CD4-positive, alpha-beta T cell (primary cell): Measurements from ENCODE around the gene DRG1. TPM values are rescaled to one million over a fixed set of nuclear protein-coding genes. Genes with fewer than 3 reads are reported as not detected.

Source experiments
- ATAC-seq: fragments of 200-7000 bp; cut with Tn5 transposase; one replicate; pipeline ENCODE4 v1.10.0; 2022; ENCODE audit warnings: mild to moderate bottlenecking; ENCODE audit not compliant: poor library complexity
- CTCF ChIA-PET: fragments of 350-600 bp; sonication (Branson Sonifier 250); formaldehyde crosslinking; loops from one replicate; lab custom pipeline; 2021; ENCODE audit warnings: antibody characterized with exemption, inconsistent platforms; lab: Charles Lee
- POLR2A ChIA-PET: fragments of 350-600 bp; sonication (Branson Sonifier 250); formaldehyde crosslinking; loops from one replicate; lab custom pipeline; 2021; ENCODE audit warnings: antibody characterized with exemption, inconsistent platforms; lab: Charles Lee
- DNase-seq, 14 experiments: peaks; one replicate each; pipeline ENCODE4 v3.0.0-alpha.2; 2013 to 2020; ENCODE audit warnings: mixed read lengths in 2 of 14
- H3K27ac ChIP-seq, 2 donors: one replicate each; pipeline versions ENCODE4 v1.5.1 to v1.7.0; 2013; ENCODE audit warnings: low read length in 2 of 2, low read depth in 1 of 2, mild to moderate bottlenecking in 1 of 2
- H3K27me3 ChIP-seq, 2 experiments: 1 replicate in 1 of 2; 2 replicates in 1 of 2; pipeline versions ENCODE4 v1.6.1 to v1.7.0; 2013; ENCODE audit warnings: low read length in 2 of 2, control low read depth in 1 of 2, mild to moderate bottlenecking in 1 of 2, moderate library complexity in 1 of 2; ENCODE audit not compliant: insufficient read depth in 2 of 2, control insufficient read depth in 1 of 2
- H3K36me3 ChIP-seq: one replicate; pipeline ENCODE4 v1.6.1; 2013; ENCODE audit warnings: low read length, control low read depth; ENCODE audit not compliant: insufficient read depth
- H3K4me1 ChIP-seq: one replicate; pipeline ENCODE4 v1.6.1; 2013; ENCODE audit warnings: low read length, control low read depth; ENCODE audit not compliant: insufficient read depth
- H3K4me3 ChIP-seq: one replicate; pipeline ENCODE4 v1.5.1; 2013; ENCODE audit warnings: mild to moderate bottlenecking, low read length, moderate library complexity
- H3K9me3 ChIP-seq, 2 experiments: 1 replicate in 1 of 2; 2 replicates in 1 of 2; pipeline versions ENCODE4 v1.6.1 to v1.7.0; 2013; ENCODE audit warnings: low read length in 2 of 2, mild to moderate bottlenecking in 2 of 2, control low read depth in 1 of 2, moderate library complexity in 1 of 2; ENCODE audit not compliant: control insufficient read depth in 1 of 2, insufficient read depth in 1 of 2
- H3K27ac Mint-ChIP-seq: one replicate; pipeline ENCODE4 v1.8.0; 2020; ENCODE audit warnings: mixed read lengths
- H3K27me3 Mint-ChIP-seq: one replicate; pipeline ENCODE4 v1.8.0; 2021; ENCODE audit warnings: mixed read lengths
- H3K36me3 Mint-ChIP-seq: one replicate; pipeline ENCODE4 v1.8.0; 2021; ENCODE audit warnings: low read depth, mixed read lengths
- H3K4me1 Mint-ChIP-seq: one replicate; pipeline ENCODE4 v1.8.0; 2021; ENCODE audit warnings: low read depth, mixed read lengths
- H3K4me3 Mint-ChIP-seq: one replicate; pipeline ENCODE4 v1.8.0; 2020; ENCODE audit warnings: mild to moderate bottlenecking, mixed read lengths
- H3K9me3 Mint-ChIP-seq: one replicate; pipeline ENCODE4 v1.8.0; 2020; ENCODE audit warnings: mixed read lengths
- intact Hi-C, 2 experiments: fragments of 100-400 bp; cut with DNase I in 1 of 2; cut with micrococcal nuclease in 1 of 2; formaldehyde crosslinking; loops; one replicate each; pipeline versions ENCODE4 v1.15.1 to v1.9.0; 2023 to 2025; cut with DNase I, micrococcal nuclease
- total RNA-seq, 174 experiments: library from RNA in 2 of 174; stranded (reverse) in 2 of 174; gene quantifications; one replicate each; pipeline ENCODE4 v1.2.3 and lab custom pipeline; 2021 to 2026
- TF ChIP-seq, protein P1 (sequence below): fragments of 200-600 bp; IDR thresholded peaks from one replicate; pipeline ENCODE4 v1.8.0; 2022; ENCODE audit warnings: antibody characterized with exemption, mild to moderate bottlenecking

The DRG1 gene
- total RNA-seq, 2 experiments from 2014 or later: 57.3 to 72.8 TPM

- H3K4me3 Mint-ChIP-seq: no peak overlapping the region
These were observed 49.0 kb downstream of the DRG1 start for GRCh38 chr22:31448382-31448781.

GRCh38 chr22:31449506-31449905 is 50.1 kb downstream of the DRG1 start:
- Mint-ChIP-seq H3K4me1 (no peaks in the 10 kb centered on the region), H3K27me3 (no peaks in the 10 kb centered on the region), H3K27ac (no peak overlapping the region), H3K4me3 (no peak overlapping the region), H3K36me3 (peaks cover 41% of the 10 kb centered on the region), H3K9me3 (no peaks in the 10 kb centered on the region)
- POLR2A ChIA-PET: no interaction called here
- no peaks in the 10 kb centered on the region for H3K4me1 ChIP-seq
- intact Hi-C loops: no loop called here
- no peak for ATAC-seq
- DNase-seq: no peak
- CTCF ChIA-PET: no interaction called here
- H3K27me3 ChIP-seq: no peaks in the 10 kb centered on the region
- H3K27ac ChIP-seq: no peak overlapping the region
- TF ChIP-seq, protein P1, sequence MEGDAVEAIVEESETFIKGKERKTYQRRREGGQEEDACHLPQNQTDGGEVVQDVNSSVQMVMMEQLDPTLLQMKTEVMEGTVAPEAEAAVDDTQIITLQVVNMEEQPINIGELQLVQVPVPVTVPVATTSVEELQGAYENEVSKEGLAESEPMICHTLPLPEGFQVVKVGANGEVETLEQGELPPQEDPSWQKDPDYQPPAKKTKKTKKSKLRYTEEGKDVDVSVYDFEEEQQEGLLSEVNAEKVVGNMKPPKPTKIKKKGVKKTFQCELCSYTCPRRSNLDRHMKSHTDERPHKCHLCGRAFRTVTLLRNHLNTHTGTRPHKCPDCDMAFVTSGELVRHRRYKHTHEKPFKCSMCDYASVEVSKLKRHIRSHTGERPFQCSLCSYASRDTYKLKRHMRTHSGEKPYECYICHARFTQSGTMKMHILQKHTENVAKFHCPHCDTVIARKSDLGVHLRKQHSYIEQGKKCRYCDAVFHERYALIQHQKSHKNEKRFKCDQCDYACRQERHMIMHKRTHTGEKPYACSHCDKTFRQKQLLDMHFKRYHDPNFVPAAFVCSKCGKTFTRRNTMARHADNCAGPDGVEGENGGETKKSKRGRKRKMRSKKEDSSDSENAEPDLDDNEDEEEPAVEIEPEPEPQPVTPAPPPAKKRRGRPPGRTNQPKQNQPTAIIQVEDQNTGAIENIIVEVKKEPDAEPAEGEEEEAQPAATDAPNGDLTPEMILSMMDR: no peak
- no peak overlapping the region for H3K4me3 ChIP-seq
- H3K36me3 ChIP-seq: peaks cover 49% of the 10 kb centered on the region
- H3K9me3 ChIP-seq: no peaks in the 10 kb centered on the region

More at GRCh38 chr22:31448382-31448781, 49.0 kb downstream of the DRG1 start:
- Mint-ChIP-seq H3K4me1 (no peaks in the 10 kb centered on the region), H3K36me3 (peaks cover 41% of the 10 kb centered on the region), H3K9me3 (no peaks in the 10 kb centered on the region), H3K27ac (no peak overlapping the region), H3K27me3 (no peaks in the 10 kb centered on the region)
- DNase-seq: no peak
- TF ChIP-seq, protein P1: no peak
- Histone ChIP-seq H3K27ac (no peak overlapping the region), H3K27me3 (no peaks in the 10 kb centered on the region), H3K4me1 (no peaks in the 10 kb centered on the region), H3K36me3 (peaks cover 48% of the 10 kb centered on the region), H3K9me3 (no peaks in the 10 kb centered on the region), H3K4me3 (no peak overlapping the region)
- intact Hi-C loops: no loop called here
- no peak for ATAC-seq
- CTCF ChIA-PET: no interaction called here
- POLR2A ChIA-PET: interaction anchor here (0.5 kb wide), 1 partner anchor 49 kb away, joined by 3 read pairs; the partner anchor contains the start of gene DRG1

DNA sequence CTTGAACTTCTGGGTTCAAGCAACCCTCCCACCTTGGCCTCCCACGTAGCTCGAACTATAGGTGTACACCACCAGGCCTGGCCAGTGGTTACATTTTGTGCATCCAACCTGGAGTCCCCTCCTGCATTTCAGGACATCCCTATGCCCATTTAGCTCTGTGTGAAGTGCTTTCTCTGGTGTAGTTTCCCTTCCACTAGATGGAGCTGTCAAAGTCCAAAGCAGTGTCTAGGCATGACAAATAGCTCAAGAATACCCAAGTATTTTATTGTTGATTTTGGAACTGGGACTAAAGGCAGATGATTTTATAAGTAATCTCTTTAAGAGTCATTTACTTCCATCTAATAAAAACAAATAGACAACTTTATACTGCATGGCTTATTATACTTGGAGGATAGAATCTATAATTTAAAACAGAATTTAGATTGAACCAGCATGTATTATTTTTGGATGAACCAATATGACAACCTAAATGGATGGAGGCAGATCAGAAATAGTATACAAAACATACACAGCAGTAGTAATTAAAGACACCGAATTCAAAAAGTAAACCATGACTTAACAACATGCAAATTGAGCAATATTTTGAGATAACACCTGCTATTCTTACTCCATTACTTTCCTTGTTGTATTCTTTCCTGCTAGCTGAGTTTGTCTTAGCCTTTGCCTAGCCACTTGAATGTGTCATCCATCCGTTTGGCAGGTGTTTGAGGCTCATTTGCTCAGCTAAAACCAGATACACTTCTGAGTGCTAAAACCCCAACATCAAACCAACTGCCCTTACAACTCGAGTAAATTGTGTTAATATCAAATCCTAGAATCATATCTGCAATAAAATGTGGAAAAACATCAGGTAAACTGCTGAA is 52.5 kb downstream of the DRG1 start:
- Histone ChIP-seq H3K36me3 (peaks cover 41% of the 10 kb centered on the region), H3K4me3 (no peak overlapping the region), H3K9me3 (no peaks in the 10 kb centered on the region), H3K4me1 (no peaks in the 10 kb centered on the region), H3K27ac (no peak overlapping the region), H3K27me3 (no peaks in the 10 kb centered on the region)
- no peak overlapping the region for H3K4me3 Mint-ChIP-seq
- TF ChIP-seq, protein P1: peak; percentile 50
- H3K9me3 Mint-ChIP-seq: no peaks in the 10 kb centered on the region
- no peaks in the 10 kb centered on the region for H3K4me1 Mint-ChIP-seq
- ATAC-seq (peak; percentile 56), DNase-seq (peak in 3 of 14 experiments; percentile 47 to 57 (median 50))
- intact Hi-C loops: loop anchor here (1.0 to 2.0 kb wide), 2 partner anchors 181 to 182 kb away; no protein-coding TSS in a partner anchor
- H3K36me3 Mint-ChIP-seq: peaks cover 48% of the 10 kb centered on the region
- POLR2A ChIA-PET: interaction anchor here (0.5 to 1.6 kb wide), 6 partner anchors 15 to 179 kb away, joined by 3 to 7 read pairs (median 4); no protein-coding TSS in a partner anchor
- H3K27ac Mint-ChIP-seq: no peak overlapping the region
- no peaks in the 10 kb centered on the region for H3K27me3 Mint-ChIP-seq
- CTCF ChIA-PET: interaction anchor here (0.5 to 1.1 kb wide), 3 partner anchors 29 to 90 kb away, joined by 3 to 5 read pairs (median 3); no protein-coding TSS in a partner anchor
